ENCODE results near the gene DPF3.

DPF3 gene

GRCh38 chr14:72792051-72792788, 101.7 kb downstream of the DPF3 start:
- DNase-seq, result no peak

GRCh38 chr14:72790887-72791566, 102.9 kb downstream of the DPF3 start:
- no peak for DNase-seq

- no peak for DNase-seq
Measured at GRCh38 chr14:72788972-72789728, 104.8 kb downstream of the DPF3 start.

- DNase-seq, result no peak
Measured at GRCh38 chr14:72788255-72788654, 105.6 kb downstream of the DPF3 start.

GRCh38 chr14:72787841-72788240, 106.1 kb downstream of the DPF3 start:
- no peak for DNase-seq

- DNase-seq, result no peak
Measured at GRCh38 chr14:72786378-72787350, 107.2 kb downstream of the DPF3 start.

- DNase-seq, result no peak
Measured at GRCh38 chr14:72783741-72784140, 110.2 kb downstream of the DPF3 start.

GRCh38 chr14:72782817-72783216, 111.1 kb downstream of the DPF3 start:
- no peak for DNase-seq

- DNase-seq, result no peak
Measured at GRCh38 chr14:72781561-72782508, 112.1 kb downstream of the DPF3 start.

- DNase-seq, result no peak
Measured at GRCh38 chr14:72780751-72781150, 113.2 kb downstream of the DPF3 start.

- no peak for DNase-seq
Measured at GRCh38 chr14:72779679-72780078, 114.2 kb downstream of the DPF3 start.

GRCh38 chr14:72777636-72778035, 116.3 kb downstream of the DPF3 start:
- DNase-seq, result no peak

- DNase-seq, result no peak
Measured at GRCh38 chr14:72776701-72777261, 117.1 kb downstream of the DPF3 start.

GRCh38 chr14:72775923-72776554, 117.9 kb downstream of the DPF3 start:
- no peak for DNase-seq

GRCh38 chr14:72774894-72775620, 118.8 kb downstream of the DPF3 start:
- no peak for DNase-seq

- no peak for DNase-seq
Measured at GRCh38 chr14:72774141-72774540, 119.8 kb downstream of the DPF3 start.

- DNase-seq, result no peak
Measured at GRCh38 chr14:72771561-72771960, 122.3 kb downstream of the DPF3 start.

- no peak for DNase-seq
Measured at GRCh38 chr14:72766296-72766695, 127.6 kb downstream of the DPF3 start.

- DNase-seq, result no peak
Measured at GRCh38 chr14:72763892-72764291, 130.0 kb downstream of the DPF3 start.

GRCh38 chr14:72759670-72760069, 134.2 kb downstream of the DPF3 start:
- no peak for DNase-seq
